ENCODE measurements around the gene PTDSS2.

The PTDSS2 gene

GRCh38 chr11:539971-540481 is 89.9 kb downstream of the PTDSS2 start:
- no peak for DNase-seq

Data from amygdala (tissue), 56 donors.